Measurements from ENCODE around the gene NDOR1. TPM values are rescaled to one million over a fixed set of nuclear protein-coding genes. Genes with fewer than 3 reads are reported as not detected.
A peak's percentile ranks its signal among the peaks of the same experiment; 100 is the strongest.

Gene NDOR1
- total RNA-seq, 1 donor from 2014 or later, result 22.5 TPM

- H3K36me3 Mint-ChIP-seq (ENCODE audit: low read depth, unreplicated experiment), result peaks cover 11% of the 10 kb centered on the region
- DNase-seq (ENCODE audit: low spot score), result no peak
- no peak overlapping the region for H3K27ac Mint-ChIP-seq (ENCODE audit: unreplicated experiment)
- no peaks in the 10 kb centered on the region for H3K9me3 Mint-ChIP-seq (ENCODE audit: unreplicated experiment)
- peak overlapping the region; percentile 7 for H3K4me3 Mint-ChIP-seq (ENCODE audit: unreplicated experiment)
- peaks cover 6% of the 10 kb centered on the region for H3K27me3 Mint-ChIP-seq (ENCODE audit: unreplicated experiment)
- TF ChIP-seq, protein P1, sequence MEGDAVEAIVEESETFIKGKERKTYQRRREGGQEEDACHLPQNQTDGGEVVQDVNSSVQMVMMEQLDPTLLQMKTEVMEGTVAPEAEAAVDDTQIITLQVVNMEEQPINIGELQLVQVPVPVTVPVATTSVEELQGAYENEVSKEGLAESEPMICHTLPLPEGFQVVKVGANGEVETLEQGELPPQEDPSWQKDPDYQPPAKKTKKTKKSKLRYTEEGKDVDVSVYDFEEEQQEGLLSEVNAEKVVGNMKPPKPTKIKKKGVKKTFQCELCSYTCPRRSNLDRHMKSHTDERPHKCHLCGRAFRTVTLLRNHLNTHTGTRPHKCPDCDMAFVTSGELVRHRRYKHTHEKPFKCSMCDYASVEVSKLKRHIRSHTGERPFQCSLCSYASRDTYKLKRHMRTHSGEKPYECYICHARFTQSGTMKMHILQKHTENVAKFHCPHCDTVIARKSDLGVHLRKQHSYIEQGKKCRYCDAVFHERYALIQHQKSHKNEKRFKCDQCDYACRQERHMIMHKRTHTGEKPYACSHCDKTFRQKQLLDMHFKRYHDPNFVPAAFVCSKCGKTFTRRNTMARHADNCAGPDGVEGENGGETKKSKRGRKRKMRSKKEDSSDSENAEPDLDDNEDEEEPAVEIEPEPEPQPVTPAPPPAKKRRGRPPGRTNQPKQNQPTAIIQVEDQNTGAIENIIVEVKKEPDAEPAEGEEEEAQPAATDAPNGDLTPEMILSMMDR (IDR thresholded peaks at IDR 0.05; ENCODE audit: unreplicated experiment), result no peak
- peaks cover 11% of the 10 kb centered on the region for H3K4me1 Mint-ChIP-seq (ENCODE audit: unreplicated experiment)
Observed at GRCh38 chr9:137184881-137185660, 20.4 kb upstream of the NDOR1 start.

GRCh38 chr9:137185921-137186320 lies 19.6 kb upstream of the NDOR1 start:
- Mint-ChIP-seq H3K27ac (ENCODE audit: unreplicated experiment) (no peak overlapping the region), H3K9me3 (ENCODE audit: unreplicated experiment) (no peaks in the 10 kb centered on the region), H3K36me3 (ENCODE audit: low read depth, unreplicated experiment) (peaks cover 11% of the 10 kb centered on the region), H3K4me1 (ENCODE audit: unreplicated experiment) (peaks cover 11% of the 10 kb centered on the region), H3K27me3 (ENCODE audit: unreplicated experiment) (peaks cover 7% of the 10 kb centered on the region), H3K4me3 (ENCODE audit: unreplicated experiment) (no peak overlapping the region)
- TF ChIP-seq, protein P1 (IDR thresholded peaks at IDR 0.05; ENCODE audit: unreplicated experiment), result no peak
- no peak for DNase-seq (ENCODE audit: low spot score)

DNA sequence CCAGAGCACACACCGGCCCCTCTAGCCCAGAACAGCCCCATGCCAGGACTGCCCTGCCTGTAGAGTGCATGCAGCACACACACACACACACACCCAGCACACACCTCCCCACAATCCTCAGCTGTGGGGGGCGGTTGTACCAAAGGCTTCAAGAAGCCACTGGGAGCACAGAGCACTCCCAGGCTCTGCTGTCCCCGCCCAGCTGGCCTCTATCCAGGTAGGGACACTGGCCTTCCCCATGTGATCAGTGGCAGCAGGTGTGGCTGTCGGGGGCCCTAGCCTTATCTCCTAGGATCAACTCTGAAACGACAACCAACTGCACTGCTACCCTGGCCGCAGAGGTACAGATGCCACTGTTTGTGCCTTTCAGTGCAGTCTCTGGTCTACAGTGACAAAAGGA lies 19.1 kb upstream of the NDOR1 start:
- H3K9me3 Mint-ChIP-seq (ENCODE audit: unreplicated experiment), result no peaks in the 10 kb centered on the region

DNA sequence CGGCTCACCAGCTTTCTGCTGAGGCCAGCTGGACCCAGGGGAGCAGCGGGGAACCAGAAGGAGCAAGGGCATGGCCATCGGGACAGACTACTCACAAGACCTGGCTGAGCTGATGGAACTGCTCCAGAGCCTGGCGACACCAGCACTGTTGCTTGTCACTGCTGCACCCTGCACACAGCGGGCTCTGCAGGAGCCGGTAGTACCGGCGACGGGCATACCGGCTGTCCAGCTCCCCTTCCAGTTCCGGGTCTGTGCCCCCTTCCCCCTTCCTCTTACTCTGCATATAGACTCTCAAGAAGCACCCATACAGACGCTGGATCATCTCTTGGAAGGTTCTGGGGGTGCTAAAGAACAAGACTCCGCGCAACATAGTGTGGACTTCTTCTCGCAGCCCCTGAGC lies 18.1 kb upstream of the NDOR1 start:
- DNase-seq (ENCODE audit: low spot score), result no peak
- Mint-ChIP-seq H3K27me3 (ENCODE audit: unreplicated experiment) (peaks cover 8% of the 10 kb centered on the region), H3K4me3 (ENCODE audit: unreplicated experiment) (peak overlapping the region; percentile 94), H3K36me3 (ENCODE audit: low read depth, unreplicated experiment) (peaks cover 7% of the 10 kb centered on the region), H3K9me3 (ENCODE audit: unreplicated experiment) (no peaks in the 10 kb centered on the region), H3K27ac (ENCODE audit: unreplicated experiment) (peak overlapping the region; percentile 30), H3K4me1 (ENCODE audit: unreplicated experiment) (peaks cover 11% of the 10 kb centered on the region)
- TF ChIP-seq, protein P1 (IDR thresholded peaks at IDR 0.05; ENCODE audit: unreplicated experiment), result no peak

More for the DNA sequence above, 19.1 kb upstream of the NDOR1 start:
- Mint-ChIP-seq H3K27me3 (ENCODE audit: unreplicated experiment) (peaks cover 7% of the 10 kb centered on the region), H3K4me3 (ENCODE audit: unreplicated experiment) (peak overlapping the region; percentile 94), H3K36me3 (ENCODE audit: low read depth, unreplicated experiment) (peaks cover 11% of the 10 kb centered on the region), H3K4me1 (ENCODE audit: unreplicated experiment) (peaks cover 11% of the 10 kb centered on the region), H3K27ac (ENCODE audit: unreplicated experiment) (peak overlapping the region; percentile 38)
- no peak for DNase-seq (ENCODE audit: low spot score)
- TF ChIP-seq, protein P1 (IDR thresholded peaks at IDR 0.05; ENCODE audit: unreplicated experiment), result no peak

GRCh38 chr9:137188086-137188489 lies 17.4 kb upstream of the NDOR1 start:
- Mint-ChIP-seq H3K27ac (ENCODE audit: unreplicated experiment) (no peak overlapping the region), H3K36me3 (ENCODE audit: low read depth, unreplicated experiment) (peaks cover 7% of the 10 kb centered on the region), H3K9me3 (ENCODE audit: unreplicated experiment) (no peaks in the 10 kb centered on the region), H3K4me3 (ENCODE audit: unreplicated experiment) (peak overlapping the region; percentile 94), H3K27me3 (ENCODE audit: unreplicated experiment) (peaks cover 9% of the 10 kb centered on the region), H3K4me1 (ENCODE audit: unreplicated experiment) (peaks cover 11% of the 10 kb centered on the region)
- DNase-seq (ENCODE audit: low spot score), result no peak
- TF ChIP-seq, protein P1 (IDR thresholded peaks at IDR 0.05; ENCODE audit: unreplicated experiment), result no peak

Data from endothelial cell (in vitro differentiated cells).